ENCODE results near the gene SV2C. TPM values are rescaled to one million over a fixed set of nuclear protein-coding genes. Genes with fewer than 3 reads are reported as not detected.

Gene SV2C
- total and polyA plus RNA-seq, 2 of the 13 experiments (the other 11 are each of a cell fraction or from before 2014, with no cell fraction given) = not detected

DNA sequence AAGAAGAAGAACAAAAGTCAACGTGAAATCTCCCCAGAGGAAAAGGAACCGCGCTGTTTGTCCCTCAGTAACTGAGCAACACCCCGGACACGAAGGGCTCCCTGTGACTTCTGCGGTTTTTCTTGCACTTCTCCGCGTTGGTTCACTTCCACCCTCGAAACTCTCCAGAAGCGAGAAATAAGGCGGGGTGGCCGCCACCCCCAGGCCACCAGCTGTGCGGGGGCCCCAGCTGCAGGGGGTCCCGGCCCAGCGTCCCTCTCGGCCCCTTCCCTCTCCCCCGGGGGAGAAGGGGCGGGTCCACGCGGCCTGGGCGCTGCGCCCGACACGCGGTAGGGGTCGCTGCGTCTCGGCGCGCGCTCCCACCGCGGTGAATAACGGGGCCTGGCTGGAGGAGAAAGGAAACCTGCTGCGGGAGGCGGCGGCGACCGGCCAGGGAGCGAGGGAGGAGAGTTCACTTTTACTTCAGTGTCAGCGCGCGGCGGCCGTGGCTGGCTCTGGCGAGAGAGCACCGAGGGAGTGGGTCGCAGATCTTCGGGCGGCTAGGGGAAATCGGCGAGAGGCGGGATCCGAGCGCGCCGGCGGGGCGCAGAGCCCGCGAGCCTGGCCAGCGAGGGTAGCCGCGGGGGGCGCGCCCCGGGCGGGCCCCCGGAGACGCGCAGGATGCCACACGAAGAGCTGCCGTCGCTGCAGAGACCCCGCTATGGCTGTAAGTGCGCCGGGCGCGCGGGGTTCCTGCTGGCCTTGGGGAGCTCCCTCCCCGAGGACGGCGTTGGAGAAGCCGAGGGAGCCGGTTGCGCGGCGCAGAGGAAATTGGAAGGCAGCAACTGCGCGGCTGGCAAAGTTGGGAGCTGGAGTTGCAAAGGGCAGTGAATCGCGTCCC lies 319.9 kb downstream of the SV2C start, which contains the start of gene IQGAP2 (continued):
- TF ChIP-seq, protein P1, sequence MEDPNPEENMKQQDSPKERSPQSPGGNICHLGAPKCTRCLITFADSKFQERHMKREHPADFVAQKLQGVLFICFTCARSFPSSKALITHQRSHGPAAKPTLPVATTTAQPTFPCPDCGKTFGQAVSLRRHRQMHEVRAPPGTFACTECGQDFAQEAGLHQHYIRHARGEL (CRISPR knock-in tag; IDR thresholded peaks at IDR 0.05) = 0 out of 2 replicates have a peak, but pooled peaks have one; percentile 75
- TF ChIP-seq ZNF354B (CRISPR knock-in tag; IDR thresholded peaks at IDR 0.05) (no peak), ZNF10 (CRISPR knock-in tag; IDR thresholded peaks at IDR 0.05; ENCODE audit: borderline replicate concordance, low read depth) (no peak), GLI4 (CRISPR knock-in tag; IDR thresholded peaks at IDR 0.05; ENCODE audit: borderline replicate concordance) (no peak), RXRB (CRISPR knock-in tag; IDR thresholded peaks at IDR 0.05; ENCODE audit: borderline replicate concordance) (peak; percentile 56; the same call in 1 of the 2 replicates), ZNF225 (CRISPR knock-in tag; IDR thresholded peaks at IDR 0.05) (no peak; the same call in 1 of the 2 replicates), ZFP36L2 (CRISPR knock-in tag; IDR thresholded peaks at IDR 0.05) (no peak), FOSL2 (CRISPR knock-in tag; IDR thresholded peaks at IDR 0.05) (peak; percentile 65), NR1H2 (CRISPR knock-in tag; IDR thresholded peaks at IDR 0.05; ENCODE audit: borderline replicate concordance, low read depth) (no peak), ZNF713 (CRISPR knock-in tag; IDR thresholded peaks at IDR 0.05) (no peak), CBFB (CRISPR knock-in tag; IDR thresholded peaks at IDR 0.05) (peak; percentile 71), ZNF607 (CRISPR knock-in tag; IDR thresholded peaks at IDR 0.05; ENCODE audit: borderline replicate concordance) (peak; percentile 26), ZFY (CRISPR knock-in tag; IDR thresholded peaks at IDR 0.05) (peak; percentile 85), ATM (IDR thresholded peaks at IDR 0.05; ENCODE audit: borderline replicate concordance) (no peak), ZNF567 (CRISPR knock-in tag; IDR thresholded peaks at IDR 0.05; ENCODE audit: borderline replicate concordance) (peak; percentile 37; the same call in 1 of the 2 replicates)
- TF ChIP-seq, protein P2, sequence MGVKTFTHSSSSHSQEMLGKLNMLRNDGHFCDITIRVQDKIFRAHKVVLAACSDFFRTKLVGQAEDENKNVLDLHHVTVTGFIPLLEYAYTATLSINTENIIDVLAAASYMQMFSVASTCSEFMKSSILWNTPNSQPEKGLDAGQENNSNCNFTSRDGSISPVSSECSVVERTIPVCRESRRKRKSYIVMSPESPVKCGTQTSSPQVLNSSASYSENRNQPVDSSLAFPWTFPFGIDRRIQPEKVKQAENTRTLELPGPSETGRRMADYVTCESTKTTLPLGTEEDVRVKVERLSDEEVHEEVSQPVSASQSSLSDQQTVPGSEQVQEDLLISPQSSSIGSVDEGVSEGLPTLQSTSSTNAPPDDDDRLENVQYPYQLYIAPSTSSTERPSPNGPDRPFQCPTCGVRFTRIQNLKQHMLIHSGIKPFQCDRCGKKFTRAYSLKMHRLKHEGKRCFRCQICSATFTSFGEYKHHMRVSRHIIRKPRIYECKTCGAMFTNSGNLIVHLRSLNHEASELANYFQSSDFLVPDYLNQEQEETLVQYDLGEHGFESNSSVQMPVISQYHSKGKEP (CRISPR knock-in tag; IDR thresholded peaks at IDR 0.05) = 0 out of 2 replicates have a peak, but pooled peaks have one; percentile 56
- TF ChIP-seq, protein P3, sequence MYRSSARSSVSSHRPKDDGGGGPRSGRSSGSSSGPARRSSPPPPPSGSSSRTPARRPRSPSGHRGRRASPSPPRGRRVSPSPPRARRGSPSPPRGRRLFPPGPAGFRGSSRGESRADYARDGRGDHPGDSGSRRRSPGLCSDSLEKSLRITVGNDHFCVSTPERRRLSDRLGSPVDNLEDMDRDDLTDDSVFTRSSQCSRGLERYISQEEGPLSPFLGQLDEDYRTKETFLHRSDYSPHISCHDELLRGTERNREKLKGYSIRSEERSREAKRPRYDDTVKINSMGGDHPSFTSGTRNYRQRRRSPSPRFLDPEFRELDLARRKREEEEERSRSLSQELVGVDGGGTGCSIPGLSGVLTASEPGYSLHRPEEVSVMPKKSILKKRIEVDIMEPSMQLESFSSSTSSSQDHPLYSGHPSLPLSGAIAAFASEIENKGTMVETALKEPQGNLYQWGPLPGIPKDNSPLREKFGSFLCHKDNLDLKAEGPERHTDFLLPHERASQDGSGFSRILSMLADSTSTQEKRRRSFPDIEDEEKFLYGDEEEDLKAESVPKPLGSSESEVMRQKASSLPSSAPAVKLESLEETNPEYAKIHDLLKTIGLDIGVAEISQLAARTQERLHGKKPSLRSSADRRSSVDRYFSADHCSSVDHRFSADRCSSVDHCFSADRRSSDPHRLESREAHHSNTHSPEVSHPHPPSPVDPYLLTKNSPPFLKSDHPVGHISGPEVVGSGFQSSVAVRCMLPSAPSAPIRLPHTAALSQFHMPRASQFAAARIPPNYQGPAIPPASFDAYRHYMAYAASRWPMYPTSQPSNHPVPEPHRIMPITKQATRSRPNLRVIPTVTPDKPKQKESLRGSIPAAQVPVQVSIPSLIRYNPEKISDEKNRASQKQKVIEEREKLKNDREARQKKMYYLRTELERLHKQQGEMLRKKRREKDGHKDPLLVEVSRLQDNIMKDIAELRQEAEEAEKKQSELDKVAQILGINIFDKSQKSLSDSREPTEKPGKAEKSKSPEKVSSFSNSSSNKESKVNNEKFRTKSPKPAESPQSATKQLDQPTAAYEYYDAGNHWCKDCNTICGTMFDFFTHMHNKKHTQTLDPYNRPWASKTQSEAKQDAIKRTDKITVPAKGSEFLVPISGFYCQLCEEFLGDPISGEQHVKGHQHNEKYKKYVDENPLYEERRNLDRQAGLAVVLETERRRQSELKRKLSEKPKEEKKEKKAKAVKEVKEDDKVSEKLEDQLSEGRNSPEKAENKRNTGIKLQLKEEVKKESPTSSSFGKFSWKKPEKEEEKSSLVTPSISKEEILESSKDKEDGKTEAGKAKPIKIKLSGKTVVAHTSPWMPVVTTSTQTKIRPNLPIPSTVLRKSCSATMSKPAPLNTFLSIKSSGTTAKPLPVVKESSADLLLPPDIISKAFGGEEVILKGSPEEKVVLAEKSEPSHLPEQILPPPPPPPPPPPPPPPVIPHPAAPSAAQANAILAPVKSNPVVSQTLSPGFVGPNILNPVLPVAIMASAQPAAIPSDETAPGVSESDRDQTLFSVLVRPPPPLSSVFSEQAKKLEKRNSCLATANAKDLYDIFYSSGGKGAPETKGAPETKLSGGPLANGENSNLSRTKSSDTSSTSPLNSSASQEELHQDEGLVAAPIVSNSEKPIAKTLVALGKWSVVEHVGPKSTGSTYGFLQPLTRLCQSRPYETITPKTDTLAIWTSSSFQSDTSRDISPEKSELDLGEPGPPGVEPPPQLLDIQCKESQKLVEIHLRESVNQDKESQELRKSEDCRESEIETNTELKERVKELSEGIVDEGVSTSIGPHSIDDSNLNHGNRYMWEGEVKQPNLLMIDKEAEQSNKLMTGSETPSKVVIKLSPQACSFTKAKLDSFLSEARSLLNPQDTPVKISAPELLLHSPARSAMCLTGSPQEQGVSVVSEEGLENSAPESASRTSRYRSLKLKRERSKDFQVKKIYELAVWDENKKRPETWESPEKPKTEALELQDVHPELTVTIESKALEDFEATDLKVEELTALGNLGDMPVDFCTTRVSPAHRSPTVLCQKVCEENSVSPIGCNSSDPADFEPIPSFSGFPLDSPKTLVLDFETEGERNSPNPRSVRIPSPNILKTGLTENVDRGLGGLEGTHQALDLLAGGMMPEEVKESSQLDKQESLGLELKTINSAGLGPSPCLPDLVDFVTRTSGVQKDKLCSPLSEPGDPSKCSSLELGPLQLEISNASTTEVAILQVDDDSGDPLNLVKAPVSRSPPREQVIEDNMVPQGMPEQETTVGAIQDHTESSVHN (CRISPR knock-in tag; IDR thresholded peaks at IDR 0.05) = no peak
